SHP77 treated with DMSO at 0.1 percent for 48 hours (cell line): ENCODE results near the gene MECP2.
"Not testable (repeated sequence)": the region's sequence is repeated elsewhere in the genome, so short reads cannot be mapped to it uniquely, and the experiment has no call there.

Experiments used
- DNase-seq: peaks from one replicate; lab custom pipeline; 2025; lab: John Stamatoyannopoulos, UW

Gene MECP2

DNA sequence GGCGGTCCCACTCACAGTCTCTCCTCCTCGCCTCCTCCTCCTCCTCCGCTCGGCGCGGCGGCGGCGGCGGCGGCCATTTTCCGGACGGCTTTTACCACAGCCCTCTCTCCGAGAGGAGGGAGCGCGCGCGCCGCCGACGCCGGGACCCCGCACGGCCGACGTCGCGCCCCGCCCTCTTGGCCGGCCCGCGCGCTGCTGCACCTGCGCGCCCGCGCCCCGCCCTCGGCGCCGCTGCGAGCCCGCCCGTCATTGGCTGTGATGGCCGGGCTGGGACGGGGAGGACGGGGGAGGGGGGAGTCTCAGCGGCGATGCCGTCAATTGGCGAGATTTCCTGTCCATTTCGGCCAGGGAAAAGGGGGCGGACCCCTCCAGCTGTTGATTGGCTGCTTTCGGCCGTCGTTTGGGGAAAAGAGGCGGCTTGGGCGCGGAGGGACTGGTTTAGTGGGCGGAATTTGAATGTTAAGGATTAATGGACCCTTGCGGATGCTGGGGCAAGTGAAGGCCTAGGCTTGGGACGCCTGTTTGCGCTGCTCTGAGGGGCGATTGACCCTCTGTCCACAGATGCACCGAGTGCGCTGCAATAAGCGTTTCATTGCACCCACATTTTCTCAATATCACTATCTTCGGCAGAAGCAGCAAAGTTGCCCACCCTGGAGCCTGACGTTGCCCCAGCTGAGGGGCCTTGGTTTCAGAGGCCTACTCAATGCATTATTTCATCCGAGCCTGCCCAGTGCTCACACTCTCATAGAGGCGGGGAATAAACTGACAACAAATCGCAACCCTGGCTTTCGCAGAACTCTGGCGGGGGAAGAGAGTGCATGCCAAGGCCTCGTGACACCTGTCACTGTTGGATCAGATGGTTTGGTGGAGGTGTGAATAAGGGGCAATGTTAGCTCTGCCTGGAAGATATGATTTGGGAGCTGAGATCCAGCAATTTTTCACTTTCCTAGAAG, at the start of gene MECP2:
Gene MECP2 (minus strand): TSS at position 129 of the 953 bp plus-strand sequence.
- peak; percentile 55 for DNase-seq

DNA sequence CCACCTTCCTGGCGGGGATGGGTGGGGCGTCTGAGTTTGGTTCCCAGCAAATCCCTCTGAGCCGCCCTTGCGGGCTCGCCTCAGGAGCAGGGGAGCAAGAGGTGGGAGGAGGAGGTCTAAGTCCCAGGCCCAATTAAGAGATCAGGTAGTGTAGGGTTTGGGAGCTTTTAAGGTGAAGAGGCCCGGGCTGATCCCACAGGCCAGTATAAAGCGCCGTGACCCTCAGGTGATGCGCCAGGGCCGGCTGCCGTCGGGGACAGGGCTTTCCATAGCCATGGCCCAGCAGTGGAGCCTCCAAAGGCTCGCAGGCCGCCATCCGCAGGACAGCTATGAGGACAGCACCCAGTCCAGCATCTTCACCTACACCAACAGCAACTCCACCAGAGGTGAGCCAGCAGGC, 46.5 kb upstream of the MECP2 start, which contains the start of gene OPN1LW:
Gene OPN1LW (plus strand): TSS at position 234 of the 400 bp plus-strand sequence. CDS start 41 bp downstream, at position 275.
- not testable (repeated sequence) for DNase-seq

DNA sequence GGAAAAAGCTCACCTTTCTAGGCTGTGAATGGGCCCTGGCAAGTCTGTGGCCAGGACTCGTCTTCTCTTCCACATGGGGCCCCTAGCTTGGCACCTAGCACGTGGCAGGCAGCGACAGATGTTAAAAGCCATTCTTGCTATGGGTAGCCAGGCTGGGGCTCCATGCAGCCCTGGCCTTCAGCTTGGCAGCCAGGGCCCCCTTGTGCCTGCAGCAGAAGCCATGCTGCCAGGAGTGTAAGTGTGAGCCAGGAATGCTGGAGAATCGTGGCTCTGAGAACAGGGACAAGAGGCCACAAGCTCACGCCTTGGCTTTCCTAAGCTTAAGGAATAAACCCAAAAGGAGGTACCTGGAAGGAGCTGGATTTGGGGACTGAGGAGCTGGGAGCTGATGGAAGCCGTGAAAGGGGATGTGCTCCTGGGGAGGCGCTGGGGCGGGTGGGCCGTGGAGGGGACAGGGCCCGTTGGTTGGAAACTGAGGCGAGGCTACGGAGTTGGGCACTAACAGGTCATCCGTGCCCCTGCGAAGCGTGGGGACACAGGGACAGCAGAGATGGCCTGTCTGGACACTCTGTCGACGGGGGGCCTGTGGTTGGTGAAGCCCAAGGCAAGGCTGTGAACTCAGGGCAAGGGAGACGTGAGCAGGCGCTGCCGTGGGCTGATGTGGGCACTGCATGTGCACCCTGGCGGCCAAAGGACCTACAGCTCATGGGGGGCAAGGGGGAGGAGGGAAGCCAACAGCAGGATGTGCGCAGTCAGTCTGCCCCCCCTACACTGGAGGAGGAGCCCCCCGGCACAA, 45.6 kb upstream of the MECP2 start:
- DNase-seq: no peak

DNA sequence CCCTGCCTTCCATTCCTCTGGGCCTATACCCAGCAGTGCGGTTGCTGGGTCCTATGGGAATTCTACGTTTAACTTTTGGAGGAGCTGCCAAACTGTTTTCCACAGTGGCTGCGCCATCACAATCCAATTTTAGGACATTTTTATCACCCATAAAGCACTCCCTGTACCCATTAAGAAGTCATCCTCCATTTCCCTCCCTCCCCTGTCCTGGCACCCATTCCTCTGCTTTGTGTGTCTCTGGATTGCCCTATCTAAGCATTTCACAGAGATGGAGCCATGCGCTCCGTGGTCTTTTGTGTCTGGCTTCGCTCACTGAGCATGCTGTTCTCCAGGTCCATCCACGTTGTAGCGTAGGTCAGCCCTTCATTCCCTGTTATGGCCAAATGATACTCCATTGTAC, 44.9 kb upstream of the MECP2 start:
- DNase-seq: no peak

DNA sequence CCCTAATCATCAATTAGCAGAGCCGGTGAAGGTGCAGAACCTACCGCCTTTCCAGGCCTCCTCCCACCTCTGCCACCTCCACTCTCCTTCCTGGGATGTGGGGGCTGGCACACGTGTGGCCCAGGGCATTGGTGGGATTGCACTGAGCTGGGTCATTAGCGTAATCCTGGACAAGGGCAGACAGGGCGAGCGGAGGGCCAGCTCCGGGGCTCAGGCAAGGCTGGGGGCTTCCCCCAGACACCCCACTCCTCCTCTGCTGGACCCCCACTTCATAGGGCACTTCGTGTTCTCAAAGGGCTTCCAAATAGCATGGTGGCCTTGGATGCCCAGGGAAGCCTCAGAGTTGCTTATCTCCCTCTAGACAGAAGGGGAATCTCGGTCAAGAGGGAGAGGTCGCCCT, 43.2 kb upstream of the MECP2 start:
- DNase-seq: no peak

DNA sequence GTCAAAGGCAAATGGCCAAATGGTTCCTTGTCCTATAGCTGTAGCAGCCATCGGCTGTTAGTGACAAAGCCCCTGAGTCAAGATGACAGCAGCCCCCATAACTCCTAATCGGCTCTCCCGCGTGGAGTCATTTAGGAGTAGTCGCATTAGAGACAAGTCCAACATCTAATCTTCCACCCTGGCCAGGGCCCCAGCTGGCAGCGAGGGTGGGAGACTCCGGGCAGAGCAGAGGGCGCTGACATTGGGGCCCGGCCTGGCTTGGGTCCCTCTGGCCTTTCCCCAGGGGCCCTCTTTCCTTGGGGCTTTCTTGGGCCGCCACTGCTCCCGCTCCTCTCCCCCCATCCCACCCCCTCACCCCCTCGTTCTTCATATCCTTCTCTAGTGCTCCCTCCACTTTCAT, 42.7 kb upstream of the MECP2 start:
- DNase-seq: no peak

DNA sequence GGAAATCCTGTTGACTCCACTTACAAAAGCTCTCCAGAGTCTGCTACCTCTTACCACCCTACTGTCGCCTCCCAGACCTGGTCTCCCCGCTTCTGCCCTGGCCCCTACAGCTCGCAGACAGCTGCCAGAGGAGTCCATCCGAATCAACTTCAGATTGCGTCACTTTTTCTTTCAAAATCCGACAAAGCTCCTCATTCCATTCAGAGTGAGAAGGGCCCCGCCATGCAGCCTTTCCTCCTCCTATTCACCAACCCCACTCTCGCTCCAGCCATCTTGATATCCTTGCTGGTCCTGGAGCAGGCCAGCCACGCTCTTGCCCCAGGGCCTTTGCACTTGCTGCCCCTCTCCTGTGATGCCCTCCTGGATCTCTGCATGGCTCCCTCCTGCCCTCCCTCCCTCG, 41.3 kb upstream of the MECP2 start:
- no peak for DNase-seq

DNA sequence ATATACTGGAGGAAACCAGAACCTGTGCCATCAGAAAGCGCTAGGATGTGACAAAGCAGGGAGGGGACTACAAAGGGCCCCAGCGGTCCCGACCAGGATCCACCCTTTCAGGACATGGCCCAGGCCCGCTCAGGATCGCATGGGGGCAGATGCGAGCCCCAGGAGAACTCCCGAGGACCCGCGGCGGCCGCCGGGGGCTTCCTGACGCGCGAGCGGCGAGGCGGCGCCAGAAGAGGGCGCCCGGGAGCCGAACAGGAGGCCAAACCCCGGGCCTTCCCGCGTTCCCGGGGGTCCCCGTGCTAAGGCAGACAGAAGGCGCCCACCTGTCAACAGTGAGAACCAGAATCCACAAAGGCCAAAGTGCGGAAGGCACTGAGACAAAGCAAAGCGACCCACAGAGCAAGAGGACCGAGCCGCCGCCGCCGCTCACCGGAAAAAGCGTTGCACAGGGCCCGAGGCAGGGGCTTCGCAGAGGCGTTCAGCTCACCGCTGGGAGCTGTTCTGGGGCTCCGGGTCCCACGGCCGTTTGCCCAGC, 39.2 kb upstream of the MECP2 start:
- no peak for DNase-seq

DNA sequence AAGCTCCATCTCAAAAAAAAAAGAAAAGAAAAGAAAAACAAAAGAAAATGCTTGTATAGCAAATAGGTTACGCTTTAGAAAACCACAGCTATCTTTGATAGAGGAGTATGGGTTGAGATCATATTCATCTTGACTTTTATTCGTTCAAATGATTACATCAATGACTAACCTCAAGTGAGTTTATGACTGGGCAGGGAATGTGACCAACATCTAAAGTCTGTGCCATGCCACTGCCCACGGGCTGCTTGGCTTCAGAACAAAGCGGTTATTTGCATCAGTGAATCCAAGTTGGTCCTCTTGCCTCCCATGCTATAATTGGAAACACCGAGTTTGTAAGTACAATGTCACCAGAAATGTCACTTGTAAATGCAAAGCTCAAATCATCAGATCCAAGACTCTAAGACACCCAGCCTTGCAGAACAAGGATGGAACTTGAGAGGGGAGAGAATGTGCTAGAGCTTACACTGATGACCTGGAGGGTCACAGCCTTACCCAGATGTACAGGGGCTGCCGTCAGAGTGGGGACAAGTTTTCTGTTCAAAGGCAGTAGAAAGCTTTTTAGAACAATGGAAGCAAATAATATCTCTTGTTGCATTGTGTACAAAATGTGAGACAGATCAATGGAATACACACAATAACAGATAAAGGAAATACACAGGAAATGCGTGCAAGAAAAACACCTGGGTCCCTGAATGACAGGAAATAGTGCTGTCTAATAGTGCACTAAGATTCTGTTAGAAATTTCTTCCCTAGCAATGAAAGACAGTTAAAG, 38.1 kb upstream of the MECP2 start:
- DNase-seq: no peak

DNA sequence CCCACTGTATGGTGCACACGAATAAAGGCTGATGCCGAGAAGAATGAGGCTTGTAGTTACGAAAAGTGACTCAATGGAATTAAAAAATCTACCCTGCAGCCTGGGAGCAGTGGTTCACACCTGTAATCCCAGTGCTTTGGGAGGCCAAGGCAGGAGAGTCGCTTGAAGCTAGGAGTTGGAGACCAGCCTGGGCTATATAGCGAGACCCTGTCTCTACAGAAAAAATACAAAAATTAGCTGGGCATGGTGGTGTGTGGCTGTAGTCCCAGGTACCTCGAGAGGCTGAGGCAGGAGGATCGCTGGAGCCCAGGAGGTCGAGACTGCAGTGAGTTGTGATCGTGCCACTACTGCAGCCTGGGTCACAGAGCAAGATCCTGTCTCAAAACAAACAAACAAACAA, 34.8 kb upstream of the MECP2 start:
- DNase-seq: no peak

DNA sequence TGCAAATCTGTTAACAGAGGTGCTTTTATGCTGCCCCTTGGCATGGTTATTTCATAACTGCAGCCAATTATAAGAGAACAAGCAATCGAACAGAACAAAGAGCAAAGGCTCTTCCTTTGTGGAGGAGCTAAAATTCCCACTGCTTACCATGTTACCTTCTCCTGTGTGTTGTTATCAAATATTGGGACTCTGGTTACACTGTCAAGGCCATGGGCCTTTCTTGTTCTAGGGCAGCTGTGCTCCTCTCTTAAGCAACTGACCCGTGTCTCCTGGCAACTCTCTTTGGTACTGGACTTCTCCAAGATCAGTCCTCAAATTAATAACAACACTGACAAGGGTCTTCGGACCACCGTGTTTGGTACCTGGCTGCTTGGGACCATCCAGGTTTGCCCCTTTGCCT, 34.4 kb upstream of the MECP2 start:
- DNase-seq: no peak

DNA sequence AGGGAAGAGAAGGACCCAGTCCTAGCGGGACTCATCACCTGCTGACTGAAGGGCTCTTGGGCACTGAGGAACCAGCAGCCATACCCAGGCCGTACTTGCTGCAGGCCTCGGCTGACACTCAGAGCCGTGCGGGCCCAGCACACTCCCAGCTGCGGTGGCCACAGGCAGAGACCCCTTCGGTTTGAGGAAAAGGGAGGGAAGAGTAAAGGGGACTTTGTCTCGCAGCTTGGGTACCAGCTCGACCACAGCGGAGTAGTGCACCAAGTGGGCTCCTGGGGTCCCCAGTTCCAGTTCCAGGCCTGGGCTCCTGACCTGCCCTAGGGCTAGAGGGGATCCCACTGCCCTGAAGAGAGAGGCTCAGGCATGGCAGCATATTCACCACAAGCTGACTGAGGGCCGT, 28.6 kb upstream of the MECP2 start:
- no peak for DNase-seq

DNA sequence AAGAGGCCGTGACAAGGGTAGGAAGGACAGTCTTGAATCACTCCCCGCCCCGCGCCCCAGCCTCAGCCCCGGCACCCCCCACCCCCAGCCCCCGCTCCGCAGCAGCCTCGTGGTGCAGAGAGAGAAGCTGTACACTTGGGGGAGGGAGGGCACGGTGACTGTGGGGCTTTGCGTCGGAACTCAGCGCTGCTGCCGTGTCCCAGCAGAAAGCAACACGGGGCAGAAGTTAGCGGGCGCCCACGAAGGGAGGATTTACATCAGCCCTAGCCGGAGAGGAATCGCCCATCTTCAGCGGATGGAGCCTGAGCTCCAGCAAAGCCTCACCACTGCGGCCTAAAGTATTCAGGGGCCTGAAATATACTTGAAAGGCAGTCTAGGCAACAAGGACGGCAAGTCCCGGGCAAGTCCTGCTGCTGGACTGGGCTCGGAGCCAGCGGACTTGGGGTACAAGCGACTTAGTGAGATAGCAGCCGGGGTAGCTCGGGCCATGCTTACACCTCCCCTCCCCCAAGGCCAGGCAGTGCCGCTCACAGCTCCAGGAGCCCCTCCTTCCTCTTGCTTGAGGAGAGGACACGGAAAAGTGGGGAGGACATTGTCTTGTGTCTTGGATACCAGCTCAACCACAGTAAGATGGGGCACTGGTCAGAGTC, 28.0 kb upstream of the MECP2 start:
- DNase-seq: no peak

DNA sequence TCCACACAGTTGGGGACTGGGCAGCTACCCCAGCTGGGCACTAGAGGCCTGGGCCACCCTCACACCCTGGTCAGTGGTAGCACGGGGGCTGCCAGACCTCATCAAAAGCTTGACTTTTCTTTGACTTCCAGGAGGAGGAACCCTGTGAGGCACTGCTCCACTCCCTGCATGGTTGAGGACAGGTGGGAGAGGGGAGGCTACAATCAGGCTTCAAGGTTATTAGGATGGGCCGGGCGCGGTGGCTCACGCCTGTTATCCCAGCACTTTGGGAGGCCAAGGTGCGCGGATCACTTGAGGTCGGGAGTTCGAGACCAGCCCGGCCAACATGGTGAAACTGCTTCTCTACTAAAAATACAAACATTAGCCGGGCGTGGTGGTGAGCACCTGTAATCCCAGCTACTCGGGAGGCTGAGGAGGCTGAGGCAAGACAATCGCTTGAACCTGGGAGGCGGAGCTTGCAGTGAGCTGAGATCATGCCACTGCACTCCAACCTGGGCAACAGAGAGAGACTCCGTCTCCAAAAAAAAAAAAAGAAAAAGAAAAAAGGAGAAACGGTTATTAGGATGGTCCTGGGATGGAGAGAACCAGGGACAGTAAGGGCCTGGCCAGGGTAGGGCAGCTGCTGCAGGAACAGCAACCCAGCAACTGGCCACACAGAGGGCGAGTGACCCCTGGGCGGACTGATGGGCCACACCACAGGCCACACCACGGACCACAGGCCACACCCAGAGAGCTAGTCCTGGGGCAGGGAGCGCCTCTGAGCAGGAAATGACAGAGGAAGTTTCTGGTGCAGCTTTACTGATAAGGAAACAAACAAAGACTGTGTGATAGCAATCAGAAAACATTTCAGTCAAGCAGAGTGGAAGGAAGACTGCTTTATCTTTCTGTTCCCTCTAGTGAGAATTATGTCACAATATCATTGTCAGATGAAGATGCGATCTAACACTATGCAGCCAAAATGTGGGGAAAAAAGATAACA, 26.0 kb upstream of the MECP2 start:
- DNase-seq: no peak

DNA sequence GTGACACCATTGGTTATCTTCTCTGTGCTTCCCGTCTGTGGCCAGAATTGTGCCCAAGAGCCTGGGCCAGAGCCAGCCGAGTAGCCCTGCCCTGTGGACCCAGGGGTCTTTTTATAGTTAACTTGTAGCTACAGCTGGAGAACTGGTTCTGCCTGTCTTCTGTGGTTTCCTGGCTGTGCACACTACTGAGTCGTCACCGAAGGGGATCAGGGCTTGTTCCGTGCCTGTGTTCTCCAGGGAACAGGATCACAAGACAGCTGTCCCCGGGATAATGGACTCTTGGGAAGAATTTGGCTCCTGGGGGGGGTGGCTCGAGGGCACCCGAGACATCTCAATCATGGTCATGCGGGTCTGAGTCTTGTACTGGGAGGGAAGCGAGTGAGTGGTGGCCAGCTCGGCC, 24.4 kb upstream of the MECP2 start:
- no peak for DNase-seq

DNA sequence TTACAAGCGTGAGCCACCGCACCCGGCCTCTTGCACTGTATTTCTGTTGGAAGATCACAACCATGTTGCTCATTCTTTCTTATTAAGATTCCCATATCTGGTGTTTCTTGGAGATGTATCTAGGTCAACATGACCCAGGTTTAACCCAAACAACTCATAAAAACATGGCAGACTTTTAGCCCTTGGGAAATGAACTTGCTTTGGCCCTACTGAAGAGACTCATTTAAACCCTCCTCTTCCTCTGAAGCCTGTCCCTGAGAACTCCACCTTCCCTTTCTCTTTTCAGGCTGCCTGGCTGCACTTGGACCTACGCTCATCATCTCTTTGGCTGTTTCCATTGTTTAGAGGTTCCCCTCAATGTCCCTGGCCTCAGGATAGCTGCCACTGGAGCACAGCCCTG, 23.7 kb upstream of the MECP2 start:
- no peak for DNase-seq

DNA sequence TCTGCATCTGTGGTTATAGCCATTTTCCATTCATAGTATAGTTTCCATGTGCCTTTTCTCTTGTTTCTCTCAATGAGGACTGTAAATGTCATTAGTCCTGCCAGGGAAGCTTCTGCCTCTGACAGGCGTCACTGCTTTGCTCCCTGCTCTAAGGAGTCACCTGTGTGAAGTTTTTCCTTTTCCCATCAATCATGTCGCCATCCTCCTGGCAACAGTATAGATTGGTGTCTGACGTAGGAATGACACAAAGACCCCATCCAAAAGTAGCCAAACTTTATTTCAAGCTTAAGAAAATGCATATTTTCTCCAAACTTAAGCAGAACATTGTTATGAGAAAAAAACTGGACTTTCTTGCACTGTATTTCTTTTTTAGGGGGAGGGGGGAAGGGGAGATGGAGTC, 23.1 kb upstream of the MECP2 start:
- no peak for DNase-seq

DNA sequence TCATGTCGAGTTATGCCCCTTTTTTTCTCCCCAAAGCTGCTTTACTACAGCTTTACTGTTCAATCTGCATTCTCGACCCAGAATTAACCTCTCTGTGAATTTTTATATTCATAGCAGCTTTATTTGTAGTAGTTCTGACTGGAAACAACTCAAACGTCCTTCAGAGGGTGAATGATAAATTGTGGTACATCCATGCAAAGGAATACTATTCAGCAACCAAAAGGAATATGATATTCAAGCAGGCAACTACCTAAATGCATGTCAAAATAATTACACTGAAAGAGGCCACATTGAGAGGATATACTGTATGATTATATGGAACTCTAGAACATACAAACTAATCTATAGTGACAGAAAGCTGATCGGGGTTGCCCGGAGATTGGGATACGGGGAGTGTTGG, 20.0 kb upstream of the MECP2 start:
- DNase-seq: no peak

DNA sequence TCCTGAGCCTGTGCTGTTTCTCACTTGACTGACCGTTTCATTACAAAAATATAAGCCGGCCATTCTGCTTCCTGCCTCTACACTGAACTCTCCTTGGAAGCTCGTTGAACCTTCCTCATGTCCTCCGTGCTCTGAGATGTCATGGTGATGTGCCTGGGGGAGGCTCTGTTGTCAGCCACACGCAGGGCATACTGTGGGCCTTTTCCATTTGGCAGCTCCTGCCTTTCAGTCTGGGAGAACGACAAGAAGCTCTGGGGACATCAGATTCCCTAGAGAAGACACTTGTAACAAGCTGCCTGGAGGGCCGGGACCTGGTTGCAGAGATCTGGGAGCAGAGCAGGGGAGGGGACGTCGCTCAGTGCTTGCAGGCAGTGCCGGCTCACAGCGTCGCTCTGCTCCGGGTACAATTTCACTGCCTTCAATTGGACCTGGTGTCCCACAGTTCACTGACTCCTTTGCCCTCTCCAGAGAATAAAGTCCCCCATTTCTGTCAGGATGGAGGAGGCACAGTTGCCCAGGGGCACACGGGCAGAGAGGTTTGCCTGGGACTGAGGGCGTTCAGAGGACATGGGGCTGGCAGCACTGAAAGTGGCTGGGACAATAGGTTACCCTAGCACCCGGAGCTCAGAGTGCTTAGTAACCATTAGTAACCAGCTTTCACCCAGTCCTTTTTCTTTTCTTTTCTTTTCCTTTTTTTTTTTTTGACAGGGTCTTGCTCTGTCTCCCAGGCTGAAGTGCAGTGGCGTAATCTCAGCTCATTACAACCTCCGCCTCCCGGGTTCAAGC, 19.1 kb upstream of the MECP2 start:
- DNase-seq: no peak
